Endothelial cell of umbilical vein (primary cell): ENCODE data around the gene FAM149B1. TPM values are rescaled to one million over a fixed set of nuclear protein-coding genes. Genes with fewer than 3 reads are reported as not detected.

Experiments used
- BruUV-seq: library from RNA; stranded (reverse); fragments of 400-500 nt; replicated peaks from 2 replicates; lab custom pipeline; 2021; lab: Mats Ljungman, UMichigan
- CTCF ChIA-PET: fragments of 300-600, 350-600 bp; sonication (Branson Sonifier 250); formaldehyde crosslinking; loops from one replicate; lab custom pipeline; 2021; ENCODE audit warnings: antibody characterized with exemption, inconsistent platforms; lab: Charles Lee
- POLR2A ChIA-PET: fragments of 300-600, 350-600 bp; sonication (Branson Sonifier 250); formaldehyde crosslinking; loops from one replicate; lab custom pipeline; 2021; ENCODE audit warnings: antibody characterized with exemption, inconsistent platforms; lab: Charles Lee
- DNase-seq: peaks from one replicate; pipeline ENCODE4 v3.0.0-alpha.2; 2011; ENCODE audit warnings: low read depth, low spot score
- FAIRE-seq: peaks from 2 replicates; lab custom pipeline; 2011; peaks lifted over from hg19 to GRCh38; lab: Jason Lieb, UNC
- H2AFZ ChIP-seq: 2 replicates; pipeline ENCODE4 v1.6.0; 2012; ENCODE audit warnings: low read depth, low read length, control low read depth, inconsistent platforms
- H3K27ac ChIP-seq: 2 replicates; pipeline ENCODE4 v1.5.1; 2011; ENCODE audit warnings: low read depth, mild to moderate bottlenecking, control low read depth, low read length, moderate library complexity; ENCODE audit not compliant: insufficient read depth
- H3K27me3 ChIP-seq, 2 experiments: 2 replicates each; pipeline versions ENCODE4 v1.6.0 to v1.6.1; 2011; ENCODE audit warnings: low read length in 2 of 2, mixed read lengths in 1 of 2; ENCODE audit not compliant: control insufficient read depth in 2 of 2, insufficient read depth in 2 of 2
- H3K36me3 ChIP-seq, 2 experiments: 2 replicates in 1 of 2; 3 replicates in 1 of 2; pipeline ENCODE4 v1.5.1; 2011; ENCODE audit warnings: low read length in 2 of 2, mild to moderate bottlenecking in 1 of 2, moderate library complexity in 1 of 2; ENCODE audit not compliant: control insufficient read depth in 2 of 2, insufficient read depth in 2 of 2; ENCODE audit errors: extremely low read depth in 1 of 2
- H3K4me1 ChIP-seq: 3 replicates; pipeline ENCODE4 v1.5.1; 2011; ENCODE audit warnings: mild to moderate bottlenecking, low read length; ENCODE audit not compliant: control insufficient read depth, insufficient read depth; ENCODE audit errors: extremely low read depth
- H3K4me2 ChIP-seq: 2 replicates; pipeline ENCODE4 v1.6.1; 2011; ENCODE audit warnings: low read length, control low read depth, mixed read lengths; ENCODE audit not compliant: insufficient read depth
- H3K4me3 ChIP-seq, 3 experiments: fragments of 200-600 bp in 1 of 3; sonication (generic), shearing (Covaris generic) in 1 of 3; replicated peaks in 1 of 3; 2 replicates each; pipeline ENCODE4 v1.5.1; 2011 to 2016; ENCODE audit warnings: control low read depth in 3 of 3, low read length in 3 of 3, mild to moderate bottlenecking in 2 of 3, inconsistent platforms in 1 of 3, low read depth in 1 of 3, moderate library complexity in 1 of 3; ENCODE audit not compliant: insufficient read depth in 1 of 3
- H3K79me2 ChIP-seq: 2 replicates; pipeline ENCODE4 v1.6.0; 2012; ENCODE audit warnings: low read length, inconsistent platforms; ENCODE audit not compliant: control insufficient read depth, insufficient read depth
- H3K9ac ChIP-seq: replicated peaks from 2 replicates; pipeline ENCODE3; 2011; ENCODE audit warnings: low read length, control low read depth; ENCODE audit not compliant: insufficient read depth; ENCODE audit errors: extremely low read depth
- H3K9me1 ChIP-seq: replicated peaks from 3 replicates; pipeline ENCODE4 v1.6.0; 2011; ENCODE audit warnings: mild to moderate bottlenecking, low read length; ENCODE audit not compliant: control insufficient read depth, insufficient read depth; ENCODE audit errors: extremely low read depth
- H3K9me3 ChIP-seq: replicated peaks from 2 replicates; pipeline ENCODE4 v1.5.1; 2012; ENCODE audit warnings: low read length, inconsistent platforms; ENCODE audit not compliant: control insufficient read depth, insufficient read depth
- H4K20me1 ChIP-seq: replicated peaks from 2 replicates; pipeline ENCODE3; 2011; ENCODE audit warnings: mild to moderate bottlenecking, low read length; ENCODE audit not compliant: control insufficient read depth, insufficient read depth; ENCODE audit errors: extremely low read depth
- EZH2 ChIP-seq: IDR thresholded peaks from 2 replicates; pipeline ENCODE4 v1.6.1; 2012; ENCODE audit warnings: borderline replicate concordance, low read depth, mild to moderate bottlenecking, moderate library complexity, low read length, inconsistent platforms; ENCODE audit not compliant: severe bottlenecking
- FOS ChIP-seq: IDR thresholded peaks from 2 replicates; pipeline ENCODE4 v1.6.1; 2011; ENCODE audit warnings: mild to moderate bottlenecking, low read length, moderate library complexity, borderline replicate concordance; ENCODE audit not compliant: insufficient read depth
- GATA2 ChIP-seq: IDR thresholded peaks from 2 replicates; pipeline ENCODE4 v1.7.0; 2011; ENCODE audit warnings: low read depth, mild to moderate bottlenecking, moderate library complexity, mixed read lengths, low read length; ENCODE audit not compliant: insufficient read length, insufficient read depth
- JUN ChIP-seq: IDR thresholded peaks from 2 replicates; pipeline ENCODE4 v1.6.1; 2011; ENCODE audit warnings: borderline replicate concordance, low read depth; ENCODE audit not compliant: insufficient read length, insufficient read depth
- MYC ChIP-seq: IDR thresholded peaks from one replicate; pipeline ENCODE4 v1.6.1; 2011; ENCODE audit warnings: mild to moderate bottlenecking, low read depth, low read length
- POLR2A ChIP-seq: IDR thresholded peaks from 2 replicates; pipeline ENCODE4 v1.6.1; 2012; ENCODE audit warnings: low read depth, mild to moderate bottlenecking, control low read depth, low read length
- POLR2AphosphoS5 ChIP-seq: IDR thresholded peaks from 2 replicates; pipeline ENCODE4 v1.6.1; 2012; ENCODE audit warnings: low read depth, mild to moderate bottlenecking, control low read depth, low read length, moderate library complexity; ENCODE audit not compliant: insufficient read depth
- dilution Hi-C: fragments of 300-500 bp; cut with MboI; formaldehyde crosslinking; loops from one replicate; pipeline ENCODE4 v1.15.0; 2019; ENCODE audit warnings: low sequenced_read_pairs; ENCODE audit not compliant: extremely low pct_ligation_motif_present
- intact Hi-C: fragments of 100-400 bp; cut with micrococcal nuclease; formaldehyde crosslinking; loops from one replicate; pipeline ENCODE4 v1.10.0; 2022
- polyA plus RNA-seq, 4 experiments: library from polyadenylated mRNA; depleted of rRNA in 3 of 4; stranded (reverse) in 3 of 4; unstranded in 1 of 4; fragments of >200 nt; gene quantifications; 2 replicates each; pipeline versions ENCODE4 v1.2.1 to v1.2.3, GENCODE V29; 2011 to 2012; ENCODE audit warnings: missing spikeins in 1 of 4
- total RNA-seq: library from RNA; stranded (reverse); gene quantifications from 2 replicates; pipeline ENCODE4 v1.2.3, GENCODE V29; 2021
- TF ChIP-seq, protein P1 (sequence below): IDR thresholded peaks from 2 replicates; pipeline ENCODE4 v1.6.1; 2011; ENCODE audit not compliant: insufficient read depth, insufficient read length
- TF ChIP-seq, protein P2 (sequence below), 2 donors: IDR thresholded peaks; 1 replicate in 1 of 2; 2 replicates in 1 of 2; pipeline ENCODE4 v1.5.1; 2011; ENCODE audit warnings: low read length in 2 of 2, mild to moderate bottlenecking in 2 of 2, moderate library complexity in 2 of 2, control low read depth in 1 of 2, inconsistent platforms in 1 of 2, low read depth in 1 of 2; ENCODE audit not compliant: insufficient read depth in 1 of 2; ENCODE audit errors: extremely low read depth in 1 of 2

FAM149B1 gene
- total and polyA plus RNA-seq, 2 donors (not counting 3 experiments of a cell fraction or from before 2014, with no cell fraction given): 19.5 to 26.7 TPM

GRCh38 chr10:73233883-73234282 lies 66.0 kb downstream of the FAM149B1 start:
- Histone ChIP-seq H3K27me3 (no peaks in the 10 kb centered on the region), H3K27ac (no peak overlapping the region)
- CTCF ChIA-PET: interaction anchor here (1.1 to 1.5 kb wide), 4 partner anchors 11 to 125 kb away, joined by 3 to 6 read pairs (median 4); partner anchors contain the start of gene CFAP70

More at GRCh38 chr10:73233883-73234282, 66.0 kb downstream of the FAM149B1 start:
- no peak for TF ChIP-seq JUN
- no peak for TF ChIP-seq FOS
- TF ChIP-seq POLR2A: no peak
- TF ChIP-seq POLR2AphosphoS5: no peak
- TF ChIP-seq, protein P1, sequence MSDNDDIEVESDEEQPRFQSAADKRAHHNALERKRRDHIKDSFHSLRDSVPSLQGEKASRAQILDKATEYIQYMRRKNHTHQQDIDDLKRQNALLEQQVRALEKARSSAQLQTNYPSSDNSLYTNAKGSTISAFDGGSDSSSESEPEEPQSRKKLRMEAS: no peak
- TF ChIP-seq EZH2: no peak
- TF ChIP-seq GATA2: no peak
- TF ChIP-seq MYC: no peak
- TF ChIP-seq, protein P2, sequence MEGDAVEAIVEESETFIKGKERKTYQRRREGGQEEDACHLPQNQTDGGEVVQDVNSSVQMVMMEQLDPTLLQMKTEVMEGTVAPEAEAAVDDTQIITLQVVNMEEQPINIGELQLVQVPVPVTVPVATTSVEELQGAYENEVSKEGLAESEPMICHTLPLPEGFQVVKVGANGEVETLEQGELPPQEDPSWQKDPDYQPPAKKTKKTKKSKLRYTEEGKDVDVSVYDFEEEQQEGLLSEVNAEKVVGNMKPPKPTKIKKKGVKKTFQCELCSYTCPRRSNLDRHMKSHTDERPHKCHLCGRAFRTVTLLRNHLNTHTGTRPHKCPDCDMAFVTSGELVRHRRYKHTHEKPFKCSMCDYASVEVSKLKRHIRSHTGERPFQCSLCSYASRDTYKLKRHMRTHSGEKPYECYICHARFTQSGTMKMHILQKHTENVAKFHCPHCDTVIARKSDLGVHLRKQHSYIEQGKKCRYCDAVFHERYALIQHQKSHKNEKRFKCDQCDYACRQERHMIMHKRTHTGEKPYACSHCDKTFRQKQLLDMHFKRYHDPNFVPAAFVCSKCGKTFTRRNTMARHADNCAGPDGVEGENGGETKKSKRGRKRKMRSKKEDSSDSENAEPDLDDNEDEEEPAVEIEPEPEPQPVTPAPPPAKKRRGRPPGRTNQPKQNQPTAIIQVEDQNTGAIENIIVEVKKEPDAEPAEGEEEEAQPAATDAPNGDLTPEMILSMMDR (IDR thresholded peaks at IDR 0.05; ENCODE audit: extremely low read depth in 1 of 2, insufficient read depth in 1 of 2, low read depth in 1 of 2, low read length in 2 of 2): no peak
- no peaks in the 10 kb centered on the region for H3K9me1 ChIP-seq
- H3K4me1 ChIP-seq: no peaks in the 10 kb centered on the region
- peaks cover 2 to 9% of the 10 kb centered on the region in 2 experiments for H3K36me3 ChIP-seq
- H3K4me3 ChIP-seq: no peak overlapping the region
- no peaks in the 10 kb centered on the region for H4K20me1 ChIP-seq
- dilution Hi-C loops: no loop called here
- FAIRE-seq (no peak), DNase-seq (no peak)
- no peak overlapping the region for H3K4me2 ChIP-seq
- H2AFZ ChIP-seq: no peak overlapping the region
- no peaks in the 10 kb centered on the region for H3K9me3 ChIP-seq
- H3K79me2 ChIP-seq: no peaks in the 10 kb centered on the region
- no TSS peak for BruUV-seq
- intact Hi-C loops: no loop called here
- no peak overlapping the region for H3K9ac ChIP-seq
- POLR2A ChIA-PET: interaction anchor here (1.3 kb wide), 1 partner anchor 13 kb away, joined by 3 read pairs; the partner anchor contains the start of gene DNAJC9
